Head of caudate nucleus (tissue), 42 donors: ENCODE measurements around the gene SERTM1.

ENCODE experiments used
- DNase-seq, 42 donors: peaks; one replicate each; pipeline versions ENCODE4 v3.0.0 to v3.0.0-alpha.2; 2020 to 2021; ENCODE audit warnings: mixed read lengths in 7 of 42
- intact Hi-C: fragments of 100-400 bp; cut with DNase I; formaldehyde crosslinking; loops from one replicate; pipeline ENCODE4 v1.15.0; 2022

The SERTM1 gene

GRCh38 chr13:36673838-36674326, at the start of gene SERTM1:
Gene SERTM1, plus strand, starts transcription at chr13:36674020. Its CDS starts 21,059 bp downstream, at chr13:36695079.
- DNase-seq = peak in 8 of 42 donors; percentile 2 to 30 (median 16)
- intact Hi-C loops = no loop called here

- intact Hi-C loops = no loop called here
- DNase-seq = no peak
These were observed 45.3 kb upstream of the SERTM1 start for GRCh38 chr13:36628377-36629056.

- intact Hi-C loops = no loop called here
- DNase-seq = no peak
These were observed 44.8 kb upstream of the SERTM1 start for GRCh38 chr13:36629057-36629385.

GRCh38 chr13:36630181-36630803, 43.5 kb upstream of the SERTM1 start:
- DNase-seq = no peak
- intact Hi-C loops = no loop called here

- DNase-seq = no peak
- intact Hi-C loops = no loop called here
These were observed 34.2 kb upstream of the SERTM1 start for GRCh38 chr13:36639610-36640009.

GRCh38 chr13:36650611-36651010, 23.2 kb upstream of the SERTM1 start:
- DNase-seq = no peak
- intact Hi-C loops = no loop called here

GRCh38 chr13:36665630-36666029, 8.2 kb upstream of the SERTM1 start:
- intact Hi-C loops = no loop called here
- no peak for DNase-seq

- DNase-seq = no peak
- intact Hi-C loops = no loop called here
These were observed 7.2 kb upstream of the SERTM1 start for GRCh38 chr13:36666477-36667229.

- intact Hi-C loops = no loop called here
- DNase-seq = no peak
These were observed 5.5 kb upstream of the SERTM1 start for GRCh38 chr13:36668316-36668715.

- intact Hi-C loops = no loop called here
- DNase-seq = no peak
These were observed 468 bp upstream of the SERTM1 start for GRCh38 chr13:36673352-36673751.

GRCh38 chr13:36674337-36675212, 755 bp downstream of the SERTM1 start:
- DNase-seq = no peak
- intact Hi-C loops = no loop called here

GRCh38 chr13:36675213-36675536, 1.4 kb downstream of the SERTM1 start:
- no peak for DNase-seq
- intact Hi-C loops = no loop called here

GRCh38 chr13:36680913-36681312, 7.1 kb downstream of the SERTM1 start:
- intact Hi-C loops = no loop called here
- DNase-seq = no peak

GRCh38 chr13:36681894-36682624, 8.2 kb downstream of the SERTM1 start:
- DNase-seq = no peak
- intact Hi-C loops = no loop called here

- DNase-seq = no peak
- intact Hi-C loops = no loop called here
These were observed 9.9 kb downstream of the SERTM1 start for GRCh38 chr13:36683701-36684100.

GRCh38 chr13:36685927-36686326, 12.1 kb downstream of the SERTM1 start:
- DNase-seq = no peak
- intact Hi-C loops = no loop called here

GRCh38 chr13:36696410-36697010, 22.7 kb downstream of the SERTM1 start:
- intact Hi-C loops = no loop called here
- DNase-seq = no peak

GRCh38 chr13:36700170-36700569, 26.4 kb downstream of the SERTM1 start:
- intact Hi-C loops = no loop called here
- DNase-seq = peak in 17 of 42 donors; percentile 2 to 43 (median 24)
